Body of pancreas (tissue), 4 donors: ENCODE measurements around the gene INF2. TPM values are rescaled to one million over a fixed set of nuclear protein-coding genes. Genes with fewer than 3 reads are reported as not detected.
A peak's percentile ranks its signal among the peaks of the same experiment; 100 is the strongest.

Experiments used
- ATAC-seq: fragments of 150-250 bp; one replicate; pipeline ENCODE4 v1.9.1; 2016
- DNase-seq, 4 donors: peaks; one replicate each; pipeline ENCODE4 v3.0.0-alpha.2; 2019
- H3K27ac ChIP-seq, 4 donors: fragments of 200-600 bp; sonication (generic); 1 replicate in 3 of 4; 2 replicates in 1 of 4; pipeline versions ENCODE4 v1.5.1 to v1.6.1; 2016 to 2019; ENCODE audit warnings: mild to moderate bottlenecking in 1 of 4, mixed read lengths in 1 of 4, moderate library complexity in 1 of 4
- H3K27me3 ChIP-seq, 2 donors: fragments of 200-600 bp; sonication (generic); one replicate each; pipeline ENCODE4 v1.6.0; 2016; ENCODE audit warnings: mild to moderate bottlenecking in 1 of 2
- H3K36me3 ChIP-seq, 2 donors: fragments of 200-600 bp; sonication (generic); replicated peaks in 1 of 2; 2 replicates each; pipeline ENCODE4 v1.5.1; 2016; ENCODE audit warnings: low read depth in 2 of 2; ENCODE audit not compliant: insufficient read depth in 1 of 2
- H3K4me1 ChIP-seq: fragments of 200-600 bp; sonication (generic); one replicate; pipeline ENCODE4 v1.6.0; 2016
- H3K4me3 ChIP-seq, 2 donors: fragments of 200-600 bp; sonication (generic); 1 replicate in 1 of 2; 2 replicates in 1 of 2; pipeline ENCODE4 v1.5.1; 2016 to 2019
- H3K9me3 ChIP-seq, 3 donors: fragments of 200-600 bp; sonication (generic); 1 replicate in 2 of 3; 2 replicates in 1 of 3; pipeline ENCODE4 v1.5.1; 2016
- CTCF ChIP-seq, 7 experiments: fragments of 450-650 bp in 4 of 7; fragments of 200-600 bp in 3 of 7; sonication (generic) in 3 of 7; IDR thresholded peaks; one replicate each; pipeline ENCODE4 v1.5.1; 2016 to 2019; ENCODE audit warnings: antibody characterized with exemption in 7 of 7
- POLR2A ChIP-seq, 3 donors: fragments of 450-650 bp; IDR thresholded peaks; one replicate each; pipeline ENCODE4 v1.6.1; 2016; ENCODE audit warnings: antibody characterized with exemption in 3 of 3, mild to moderate bottlenecking in 2 of 3
- WGBS, 2 donors: methylation state at CpG; one replicate each; pipeline ENCODE4 v1.1.5; 2017; 5-methylcytosine and 5-hydroxymethylcytosine counted together
- intact Hi-C: fragments of 100-400 bp; cut with DNase I; formaldehyde crosslinking; loops from one replicate; pipeline ENCODE4 v1.15.1; 2023
- total RNA-seq, 2 donors: library from RNA; depleted of rRNA; stranded (reverse); fragments of >200 nt; gene quantifications; one replicate each; pipeline ENCODE4 v1.1.0, GENCODE V29; 2016

The INF2 gene
- total RNA-seq, 2 donors from 2014 or later, result 46.2 to 90.3 TPM

DNA sequence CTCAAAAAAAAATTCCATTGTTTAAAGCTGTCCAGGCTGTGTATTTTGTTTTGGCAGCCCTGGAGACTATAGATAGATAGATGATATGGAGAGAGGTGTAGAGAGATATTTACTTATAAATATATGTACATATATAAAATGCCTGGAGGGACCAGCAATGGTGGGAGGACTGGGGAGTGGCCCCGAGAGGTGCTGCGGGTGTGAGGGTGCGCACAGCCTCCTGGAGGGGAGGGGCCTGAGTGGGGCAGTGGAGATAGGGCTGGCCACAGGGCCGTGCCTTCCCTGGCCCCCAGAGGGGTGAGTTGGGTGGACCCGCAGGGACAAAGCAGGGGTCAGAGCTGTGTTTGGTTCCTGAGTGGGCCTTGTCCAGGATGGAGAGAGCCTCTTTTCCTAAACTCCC, 41.1 kb downstream of the INF2 start:
- DNase-seq (no peak), ATAC-seq (no peak)
- Histone ChIP-seq H3K27ac (no peak overlapping the region), H3K27me3 (no peaks in the 10 kb centered on the region), H3K4me1 (peaks cover 13% of the 10 kb centered on the region), H3K9me3 (no peaks in the 10 kb centered on the region), H3K4me3 (no peak overlapping the region), H3K36me3 (no peaks in the 10 kb centered on the region)
- TF ChIP-seq CTCF (IDR thresholded peaks at IDR 0.05) (no peak), POLR2A (IDR thresholded peaks at IDR 0.05) (no peak)
- WGBS, 2 donors, result 85 to 93% methylated on average over 5 of the region's 5 CpGs
- intact Hi-C loops, result no loop called here

DNA sequence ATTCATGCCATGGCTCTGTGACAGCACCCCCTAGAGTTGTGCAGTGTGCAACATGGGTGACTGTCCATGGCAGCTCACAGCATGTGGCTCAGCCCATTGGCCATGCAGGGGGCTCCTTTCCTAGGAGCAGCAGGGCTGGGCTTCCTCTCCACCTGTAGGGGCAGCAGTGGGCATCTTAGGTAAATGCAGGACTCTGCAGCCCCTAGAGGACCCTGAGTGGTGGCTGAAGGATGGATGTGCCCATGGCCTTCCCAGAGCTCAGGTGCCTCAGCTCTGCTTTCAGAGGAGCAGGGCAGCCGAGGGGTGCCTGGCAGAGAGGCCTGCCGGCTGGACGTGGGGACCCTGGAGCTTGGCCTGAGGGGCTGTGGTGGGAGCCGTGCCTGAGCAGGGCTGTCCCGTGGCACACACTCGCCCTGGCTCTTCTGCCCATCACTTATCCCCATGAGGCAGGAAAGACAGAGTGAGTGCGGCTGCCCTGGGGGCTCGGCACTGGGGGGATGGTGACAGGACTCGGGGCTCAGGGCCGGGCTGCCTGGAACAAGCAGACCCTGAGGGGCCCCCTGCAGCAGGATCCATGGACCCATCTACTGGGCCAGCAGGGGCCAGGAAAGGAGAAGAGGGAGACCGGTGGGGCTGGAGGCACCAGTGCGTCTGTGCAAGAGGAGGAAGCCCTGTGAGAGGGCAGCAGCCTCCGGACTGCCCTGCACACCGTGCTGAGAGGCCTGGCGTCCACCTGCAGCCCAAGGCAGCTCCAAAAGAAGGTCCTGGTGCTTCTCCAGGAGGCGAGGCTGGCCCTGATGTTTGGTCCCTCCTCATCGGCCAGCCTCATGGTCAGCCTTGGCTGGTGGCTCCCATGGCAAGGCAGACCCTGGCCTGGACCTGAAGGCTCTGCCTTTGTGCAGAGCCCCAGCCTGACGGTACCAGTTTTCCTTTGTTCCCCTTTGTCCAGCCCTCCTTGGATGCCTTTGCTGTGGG, 42.2 kb downstream of the INF2 start:
- intact Hi-C loops, result no loop called here
- peaks cover 8% of the 10 kb centered on the region for H3K4me1 ChIP-seq
- TF ChIP-seq POLR2A (IDR thresholded peaks at IDR 0.05) (no peak), CTCF (IDR thresholded peaks at IDR 0.05) (no peak)
- H3K4me3 ChIP-seq, result no peak overlapping the region
- 89 to 100% methylated on average over 4 to 18 of the region's 18 CpGs for WGBS, 2 donors
- H3K27me3 ChIP-seq, result no peaks in the 10 kb centered on the region
- no peak overlapping the region for H3K27ac ChIP-seq
- no peak for ATAC-seq
- H3K36me3 ChIP-seq, result no peaks in the 10 kb centered on the region
- no peaks in the 10 kb centered on the region for H3K9me3 ChIP-seq
- DNase-seq, result no peak

- Histone ChIP-seq H3K36me3 (no peaks in the 10 kb centered on the region), H3K4me3 (no peak overlapping the region), H3K27me3 (no peaks in the 10 kb centered on the region), H3K4me1 (peaks cover 6% of the 10 kb centered on the region), H3K27ac (no peak overlapping the region), H3K9me3 (no peaks in the 10 kb centered on the region)
- TF ChIP-seq POLR2A (IDR thresholded peaks at IDR 0.05) (no peak), CTCF (IDR thresholded peaks at IDR 0.05) (no peak)
- intact Hi-C loops, result no loop called here
- ATAC-seq (peak; percentile 43), DNase-seq (peak; percentile 45 to 72 (median 54))
- 49 to 64% methylated on average over 7 to 14 of the region's 14 CpGs for WGBS, 2 donors
Observed at GRCh38 chr14:104732355-104732804, 43.0 kb downstream of the INF2 start.

DNA sequence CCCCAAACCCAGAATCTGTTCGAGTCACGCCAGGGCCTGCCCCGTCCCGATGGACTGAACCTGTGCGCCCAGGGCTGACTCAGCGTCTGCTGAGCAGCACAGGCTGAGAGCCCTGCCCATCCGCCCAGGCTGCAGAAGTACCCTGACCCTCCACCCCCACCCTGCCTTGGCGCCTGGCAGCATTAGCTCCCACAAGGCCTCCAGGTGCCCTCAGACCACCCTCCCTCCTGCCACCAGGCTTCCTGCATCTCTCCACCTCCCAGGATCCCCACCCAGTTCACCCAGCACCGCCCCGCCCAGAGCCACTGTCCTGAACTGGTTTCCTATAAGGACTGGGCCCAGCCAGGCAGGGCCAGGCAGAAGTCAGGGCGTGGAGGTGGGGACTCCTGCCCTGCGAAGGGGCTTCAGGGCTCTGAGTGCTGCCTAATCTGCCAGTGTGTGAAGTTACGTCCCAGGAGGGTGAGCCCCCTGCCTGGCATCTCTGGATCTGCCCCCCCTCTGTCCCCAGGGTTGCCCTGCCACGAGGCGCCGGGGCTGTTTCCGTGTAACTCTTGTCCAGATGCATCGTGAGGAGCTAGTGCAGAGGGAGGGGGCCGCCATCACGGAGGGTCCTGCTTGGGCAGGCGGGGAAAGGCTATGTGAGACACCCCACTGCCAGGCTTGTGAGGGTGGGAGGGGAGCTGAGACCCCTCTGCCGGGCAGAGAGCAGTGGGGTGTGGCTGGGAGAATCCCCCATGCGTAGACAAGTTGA, 43.7 kb downstream of the INF2 start:
- no peak overlapping the region for H3K27ac ChIP-seq
- H3K4me1 ChIP-seq, result peaks cover 6% of the 10 kb centered on the region
- TF ChIP-seq POLR2A (IDR thresholded peaks at IDR 0.05) (no peak), CTCF (IDR thresholded peaks at IDR 0.05) (no peak)
- DNase-seq, result no peak
- H3K4me3 ChIP-seq, result no peak overlapping the region
- no peaks in the 10 kb centered on the region for H3K36me3 ChIP-seq
- H3K27me3 ChIP-seq, result no peaks in the 10 kb centered on the region
- no peaks in the 10 kb centered on the region for H3K9me3 ChIP-seq
- intact Hi-C loops, result no loop called here
- 86 to 89% methylated on average over 10 to 16 of the region's 23 CpGs for WGBS, 2 donors
- ATAC-seq, result no peak
